ENCODE data around the gene SLC25A33. TPM values are rescaled to one million over a fixed set of nuclear protein-coding genes. Genes with fewer than 3 reads are reported as not detected.

SLC25A33 gene
- total RNA-seq, 1 donor from 2014 or later = 4.6 TPM

- TF ChIP-seq CTCF (IDR thresholded peaks at IDR 0.05; ENCODE audit: partially characterized antibody, unreplicated experiment) = no peak
- H3K4me1 Mint-ChIP-seq (ENCODE audit: low read depth, unreplicated experiment) = no peaks in the 10 kb centered on the region
- no peaks in the 10 kb centered on the region for H3K9me3 Mint-ChIP-seq (ENCODE audit: unreplicated experiment)
- no peak overlapping the region for H3K27ac Mint-ChIP-seq (ENCODE audit: unreplicated experiment)
- H3K4me3 Mint-ChIP-seq (ENCODE audit: unreplicated experiment) = no peak overlapping the region
- H3K27me3 Mint-ChIP-seq (ENCODE audit: unreplicated experiment) = peaks cover 2% of the 10 kb centered on the region
- H3K36me3 Mint-ChIP-seq (ENCODE audit: unreplicated experiment) = no peaks in the 10 kb centered on the region
- DNase-seq = no peak
These were observed 10.8 kb downstream of the SLC25A33 start for GRCh38 chr1:9549955-9550546.

GRCh38 chr1:9551984-9552383, 12.7 kb downstream of the SLC25A33 start:
- H3K4me3 Mint-ChIP-seq (ENCODE audit: unreplicated experiment) = no peak overlapping the region
- no peak for DNase-seq
- no peaks in the 10 kb centered on the region for H3K4me1 Mint-ChIP-seq (ENCODE audit: low read depth, unreplicated experiment)
- no peak for TF ChIP-seq CTCF (IDR thresholded peaks at IDR 0.05; ENCODE audit: partially characterized antibody, unreplicated experiment)
- H3K27ac Mint-ChIP-seq (ENCODE audit: unreplicated experiment) = no peak overlapping the region
- H3K36me3 Mint-ChIP-seq (ENCODE audit: unreplicated experiment) = no peaks in the 10 kb centered on the region
- H3K9me3 Mint-ChIP-seq (ENCODE audit: unreplicated experiment) = no peaks in the 10 kb centered on the region
- peaks cover 3% of the 10 kb centered on the region for H3K27me3 Mint-ChIP-seq (ENCODE audit: unreplicated experiment)

- Mint-ChIP-seq H3K9me3 (ENCODE audit: unreplicated experiment) (peaks cover under 1% of the 10 kb centered on the region), H3K27me3 (ENCODE audit: unreplicated experiment) (peaks cover 3% of the 10 kb centered on the region), H3K36me3 (ENCODE audit: unreplicated experiment) (no peaks in the 10 kb centered on the region), H3K4me1 (ENCODE audit: low read depth, unreplicated experiment) (no peaks in the 10 kb centered on the region), H3K27ac (ENCODE audit: unreplicated experiment) (no peak overlapping the region), H3K4me3 (ENCODE audit: unreplicated experiment) (no peak overlapping the region)
- no peak for DNase-seq
- no peak for TF ChIP-seq CTCF (IDR thresholded peaks at IDR 0.05; ENCODE audit: partially characterized antibody, unreplicated experiment)
These were observed 14.5 kb downstream of the SLC25A33 start for GRCh38 chr1:9553736-9554144.

DNA sequence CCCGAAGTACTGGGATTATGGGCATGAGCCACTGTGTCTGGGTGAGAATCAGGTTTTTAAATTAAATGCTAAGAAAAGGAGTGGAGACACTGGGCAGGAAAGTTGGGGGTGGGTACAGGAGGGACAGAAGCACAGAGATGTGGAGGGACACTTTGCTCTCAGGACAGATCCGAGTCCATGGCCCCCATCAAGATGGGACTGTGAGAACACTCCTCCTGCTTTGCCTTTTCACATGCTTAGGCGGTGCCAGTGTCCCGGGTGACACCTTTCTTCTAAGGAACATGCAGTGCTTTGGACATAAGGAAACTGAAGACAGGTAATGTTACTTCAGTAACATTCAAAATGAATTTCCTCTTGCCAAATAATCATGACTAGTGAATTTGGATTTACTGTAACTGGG, 16.7 kb downstream of the SLC25A33 start:
- no peak for TF ChIP-seq CTCF (IDR thresholded peaks at IDR 0.05; ENCODE audit: partially characterized antibody, unreplicated experiment)
- H3K4me3 Mint-ChIP-seq (ENCODE audit: unreplicated experiment) = no peak overlapping the region
- no peaks in the 10 kb centered on the region for H3K4me1 Mint-ChIP-seq (ENCODE audit: low read depth, unreplicated experiment)
- H3K9me3 Mint-ChIP-seq (ENCODE audit: unreplicated experiment) = peaks cover 3% of the 10 kb centered on the region
- DNase-seq = no peak
- H3K27me3 Mint-ChIP-seq (ENCODE audit: unreplicated experiment) = peaks cover 3% of the 10 kb centered on the region
- no peaks in the 10 kb centered on the region for H3K36me3 Mint-ChIP-seq (ENCODE audit: unreplicated experiment)
- H3K27ac Mint-ChIP-seq (ENCODE audit: unreplicated experiment) = no peak overlapping the region

GRCh38 chr1:9557624-9558023, 18.4 kb downstream of the SLC25A33 start:
- Mint-ChIP-seq H3K27me3 (ENCODE audit: unreplicated experiment) (peaks cover 3% of the 10 kb centered on the region), H3K4me1 (ENCODE audit: low read depth, unreplicated experiment) (no peaks in the 10 kb centered on the region), H3K9me3 (ENCODE audit: unreplicated experiment) (peaks cover 5% of the 10 kb centered on the region), H3K27ac (ENCODE audit: unreplicated experiment) (no peak overlapping the region), H3K36me3 (ENCODE audit: unreplicated experiment) (no peaks in the 10 kb centered on the region), H3K4me3 (ENCODE audit: unreplicated experiment) (no peak overlapping the region)
- no peak for DNase-seq
- no peak for TF ChIP-seq CTCF (IDR thresholded peaks at IDR 0.05; ENCODE audit: partially characterized antibody, unreplicated experiment)
